Breast epithelium (tissue), 4 donors: ENCODE data around the gene NTSR2. TPM values are rescaled to one million over a fixed set of nuclear protein-coding genes. Genes with fewer than 3 reads are reported as not detected.

Source experiments
- DNase-seq, 2 donors: peaks; one replicate each; pipeline ENCODE4 v3.0.0-alpha.2; 2019; ENCODE audit warnings: low spot score in 2 of 2
- H3K27ac ChIP-seq, 2 donors: fragments of 200-600 bp; sonication (generic) in 1 of 2; one replicate each; pipeline ENCODE4 v1.5.1; 2016 to 2019; ENCODE audit warnings: mild to moderate bottlenecking in 1 of 2
- H3K27me3 ChIP-seq, 2 donors: fragments of 200-600 bp; sonication (generic) in 1 of 2; one replicate each; pipeline versions ENCODE4 v1.5.1 to v1.6.0; 2017 to 2019; ENCODE audit warnings: control low read depth in 1 of 2, mild to moderate bottlenecking in 1 of 2
- H3K36me3 ChIP-seq: fragments of 200-600 bp; one replicate; pipeline ENCODE4 v1.5.1; 2019
- H3K4me1 ChIP-seq, 2 donors: fragments of 200-600 bp; sonication (generic); one replicate each; pipeline ENCODE4 v1.5.1; 2016 to 2019; ENCODE audit warnings: control low read depth in 1 of 2
- H3K4me3 ChIP-seq, 3 donors: fragments of 200-600 bp; sonication (generic); 1 replicate in 2 of 3; 2 replicates in 1 of 3; pipeline ENCODE4 v1.5.1; 2016 to 2019; ENCODE audit warnings: mild to moderate bottlenecking in 3 of 3, moderate library complexity in 2 of 3
- H3K9me3 ChIP-seq, 2 donors: fragments of 200-600 bp; sonication (generic) in 1 of 2; one replicate each; pipeline ENCODE4 v1.5.1; 2016 to 2019; ENCODE audit warnings: control low read depth in 1 of 2
- CTCF ChIP-seq, 3 donors: fragments of 450-650 bp; IDR thresholded peaks; one replicate each; pipeline ENCODE4 v1.5.1; 2016 to 2017; ENCODE audit warnings: antibody characterized with exemption in 3 of 3, mild to moderate bottlenecking in 3 of 3, moderate library complexity in 3 of 3
- POLR2A ChIP-seq: fragments of 450-650 bp; IDR thresholded peaks from one replicate; pipeline ENCODE4 v1.6.1; 2016; ENCODE audit warnings: antibody characterized with exemption, mild to moderate bottlenecking, moderate library complexity
- POLR2AphosphoS5 ChIP-seq, 3 donors: sonication (generic); formaldehyde crosslinking; IDR thresholded peaks; one replicate each; pipeline ENCODE4 v1.6.1; 2017; ENCODE audit warnings: antibody characterized with exemption in 3 of 3
- intact Hi-C: fragments of 100-400 bp; cut with DNase I; formaldehyde crosslinking; loops from one replicate; pipeline ENCODE4 v1.15.1; 2023; ENCODE audit warnings: low total_unique reads
- total RNA-seq, 3 donors: library from RNA; depleted of rRNA; stranded (reverse); fragments of >200 nt; gene quantifications; one replicate each; pipeline ENCODE4 v1.1.0, GENCODE V29; 2016

The NTSR2 gene
- total RNA-seq, 3 donors from 2014 or later = 0.32 TPM; not detected in 2

DNA sequence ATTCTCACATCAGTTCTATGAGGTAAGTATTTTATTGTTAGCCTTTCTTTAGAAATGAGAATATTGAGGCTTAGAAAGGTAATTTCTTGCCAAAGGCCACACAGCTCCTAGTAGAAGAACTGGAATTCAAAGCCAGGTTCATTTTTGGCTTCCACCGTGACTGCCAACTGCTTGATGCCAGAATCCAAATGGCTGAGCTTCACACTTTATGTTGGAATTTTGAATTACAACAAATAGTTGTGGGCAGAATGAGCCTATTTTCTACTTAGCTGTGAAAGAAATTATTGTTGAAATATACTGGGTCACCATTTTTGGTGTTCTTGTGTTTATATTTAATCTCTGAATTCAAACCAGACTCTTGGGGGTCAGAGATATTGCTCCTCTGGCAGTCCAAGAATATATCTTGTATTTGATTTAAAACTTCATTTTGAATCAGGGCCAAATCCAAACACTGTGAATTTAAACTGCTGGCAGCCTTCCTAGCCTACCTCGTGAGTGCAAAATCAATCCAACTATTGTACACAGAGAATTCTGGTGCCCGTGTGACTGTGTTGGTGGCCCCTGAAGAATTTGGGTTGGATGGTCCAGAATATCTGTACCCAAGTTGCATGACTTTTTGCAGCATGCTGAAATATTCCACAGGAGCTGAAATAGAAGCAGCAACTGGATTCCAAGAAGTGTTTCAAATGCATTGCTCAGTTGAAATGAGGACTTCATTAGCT lies 40.8 kb upstream of the NTSR2 start:
- Histone ChIP-seq H3K9me3 (no peaks in the 10 kb centered on the region), H3K36me3 (no peaks in the 10 kb centered on the region), H3K4me1 (peaks cover 0 to 7% of the 10 kb centered on the region in 2 donors), H3K4me3 (no peak overlapping the region), H3K27ac (peak overlapping the region; percentile 79 to 81), H3K27me3 (no peaks in the 10 kb centered on the region)
- intact Hi-C loops = no loop called here
- TF ChIP-seq POLR2A (no peak), POLR2AphosphoS5 (IDR thresholded peaks at IDR 0.05) (no peak), CTCF (IDR thresholded peaks at IDR 0.05) (no peak)
- peak in 1 of 2 donors; percentile 72 for DNase-seq

- Histone ChIP-seq H3K4me3 (no peak overlapping the region), H3K36me3 (no peaks in the 10 kb centered on the region), H3K9me3 (no peaks in the 10 kb centered on the region), H3K4me1 (peaks cover 0 to 7% of the 10 kb centered on the region in 2 donors), H3K27me3 (no peaks in the 10 kb centered on the region), H3K27ac (peak overlapping the region; percentile 79 to 81)
- intact Hi-C loops = no loop called here
- no peak for TF ChIP-seq CTCF (IDR thresholded peaks at IDR 0.05)
- TF ChIP-seq POLR2AphosphoS5 (IDR thresholded peaks at IDR 0.05) = no peak
- TF ChIP-seq POLR2A = no peak
- DNase-seq = peak in 1 of 2 donors; percentile 79
These were observed 40.2 kb upstream of the NTSR2 start for GRCh38 chr2:11710210-11710609.

GRCh38 chr2:11709293-11709692 lies 39.3 kb upstream of the NTSR2 start:
- H3K4me1 ChIP-seq = peaks cover 0 to 7% of the 10 kb centered on the region in 2 donors
- intact Hi-C loops = no loop called here
- no peak overlapping the region for H3K4me3 ChIP-seq
- peak overlapping the region; percentile 79 to 81 for H3K27ac ChIP-seq
- DNase-seq = no peak
- H3K36me3 ChIP-seq = no peaks in the 10 kb centered on the region
- no peaks in the 10 kb centered on the region for H3K27me3 ChIP-seq
- no peak for TF ChIP-seq POLR2AphosphoS5 (IDR thresholded peaks at IDR 0.05)
- TF ChIP-seq CTCF (IDR thresholded peaks at IDR 0.05) = no peak
- TF ChIP-seq POLR2A = no peak
- no peaks in the 10 kb centered on the region for H3K9me3 ChIP-seq

GRCh38 chr2:11708106-11708505 lies 38.1 kb upstream of the NTSR2 start:
- Histone ChIP-seq H3K27ac (no peak overlapping the region), H3K9me3 (no peaks in the 10 kb centered on the region), H3K36me3 (no peaks in the 10 kb centered on the region), H3K27me3 (no peaks in the 10 kb centered on the region), H3K4me3 (no peak overlapping the region), H3K4me1 (peaks cover 0 to 7% of the 10 kb centered on the region in 2 donors)
- intact Hi-C loops = no loop called here
- no peak for DNase-seq
- no peak for TF ChIP-seq CTCF (IDR thresholded peaks at IDR 0.05)
- TF ChIP-seq POLR2A = no peak
- no peak for TF ChIP-seq POLR2AphosphoS5 (IDR thresholded peaks at IDR 0.05)

DNA sequence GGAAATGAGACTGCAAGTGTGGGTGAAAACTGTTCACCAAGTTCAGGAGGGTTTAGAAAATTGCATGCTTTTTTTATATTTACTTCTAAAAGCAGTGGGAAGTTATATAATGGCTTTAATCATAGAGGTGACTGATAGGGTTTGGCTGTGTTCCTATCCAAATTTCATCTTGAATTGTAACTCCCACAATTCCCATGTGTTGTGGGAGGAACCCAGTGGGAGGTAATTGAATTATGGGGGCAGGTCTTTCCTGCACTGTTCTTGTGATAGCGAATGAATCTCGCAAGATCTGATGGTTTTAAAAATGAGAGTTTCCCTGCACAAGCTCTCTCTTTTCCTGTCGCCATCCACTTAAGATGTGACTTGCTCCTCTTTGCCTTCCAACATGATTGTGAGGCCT lies 35.7 kb upstream of the NTSR2 start:
- Histone ChIP-seq H3K36me3 (no peaks in the 10 kb centered on the region), H3K27me3 (no peaks in the 10 kb centered on the region), H3K9me3 (no peaks in the 10 kb centered on the region), H3K4me1 (no peaks in the 10 kb centered on the region), H3K4me3 (no peak overlapping the region), H3K27ac (no peak overlapping the region)
- no peak for DNase-seq
- intact Hi-C loops = no loop called here
- TF ChIP-seq POLR2A (no peak), POLR2AphosphoS5 (IDR thresholded peaks at IDR 0.05) (no peak), CTCF (IDR thresholded peaks at IDR 0.05) (no peak)
